HG03469 (cell line): ENCODE measurements around the gene PPIF.

Experiments used
- ATAC-seq: cut with Tn5 transposase; IDR thresholded peaks from one replicate; pipeline ENCODE4 v1.9.1; 2021; ENCODE audit warnings: mild to moderate bottlenecking, moderate library complexity, moderate number of reproducible peaks; ENCODE audit not compliant: unreplicated experiment

Gene PPIF

GRCh38 chr10:79313320-79313719 is 33.9 kb upstream of the PPIF start:
- no peak for ATAC-seq

- no peak for ATAC-seq
Measured at GRCh38 chr10:79313911-79314439, 33.3 kb upstream of the PPIF start.

- no peak for ATAC-seq
Measured at GRCh38 chr10:79314761-79315601, 32.3 kb upstream of the PPIF start.

GRCh38 chr10:79315602-79315920 is 31.7 kb upstream of the PPIF start:
- ATAC-seq = no peak

- peak; percentile 74 for ATAC-seq
Measured at GRCh38 chr10:79316671-79317431, 30.4 kb upstream of the PPIF start.

GRCh38 chr10:79318369-79318768 is 28.9 kb upstream of the PPIF start:
- no peak for ATAC-seq

GRCh38 chr10:79319115-79319771 is 28.0 kb upstream of the PPIF start:
- ATAC-seq = no peak

- no peak for ATAC-seq
Measured at GRCh38 chr10:79320316-79320715, 27.0 kb upstream of the PPIF start.

GRCh38 chr10:79320820-79321493 is 26.3 kb upstream of the PPIF start:
- no peak for ATAC-seq

GRCh38 chr10:79321494-79321882 is 25.8 kb upstream of the PPIF start:
- ATAC-seq = no peak

- ATAC-seq = no peak
Measured at GRCh38 chr10:79321951-79322350, 25.3 kb upstream of the PPIF start.

- ATAC-seq = peak; percentile 42
Measured at GRCh38 chr10:79322616-79323543, 24.4 kb upstream of the PPIF start.

- ATAC-seq = no peak
Measured at GRCh38 chr10:79323602-79324001, 23.7 kb upstream of the PPIF start.

GRCh38 chr10:79324032-79324695 is 23.1 kb upstream of the PPIF start:
- ATAC-seq = no peak

- no peak for ATAC-seq
Measured at GRCh38 chr10:79326361-79327089, 20.7 kb upstream of the PPIF start.

- no peak for ATAC-seq
Measured at GRCh38 chr10:79327090-79327457, 20.2 kb upstream of the PPIF start.

- ATAC-seq = no peak
Measured at GRCh38 chr10:79328147-79328701, 19.0 kb upstream of the PPIF start.

GRCh38 chr10:79328737-79329504 is 18.3 kb upstream of the PPIF start:
- no peak for ATAC-seq
